Measurements from ENCODE around the gene KPNA6. TPM values are rescaled to one million over a fixed set of nuclear protein-coding genes. Genes with fewer than 3 reads are reported as not detected.

KPNA6 gene
- total RNA-seq, 1 experiment from 2014 or later, result 114 TPM

DNA sequence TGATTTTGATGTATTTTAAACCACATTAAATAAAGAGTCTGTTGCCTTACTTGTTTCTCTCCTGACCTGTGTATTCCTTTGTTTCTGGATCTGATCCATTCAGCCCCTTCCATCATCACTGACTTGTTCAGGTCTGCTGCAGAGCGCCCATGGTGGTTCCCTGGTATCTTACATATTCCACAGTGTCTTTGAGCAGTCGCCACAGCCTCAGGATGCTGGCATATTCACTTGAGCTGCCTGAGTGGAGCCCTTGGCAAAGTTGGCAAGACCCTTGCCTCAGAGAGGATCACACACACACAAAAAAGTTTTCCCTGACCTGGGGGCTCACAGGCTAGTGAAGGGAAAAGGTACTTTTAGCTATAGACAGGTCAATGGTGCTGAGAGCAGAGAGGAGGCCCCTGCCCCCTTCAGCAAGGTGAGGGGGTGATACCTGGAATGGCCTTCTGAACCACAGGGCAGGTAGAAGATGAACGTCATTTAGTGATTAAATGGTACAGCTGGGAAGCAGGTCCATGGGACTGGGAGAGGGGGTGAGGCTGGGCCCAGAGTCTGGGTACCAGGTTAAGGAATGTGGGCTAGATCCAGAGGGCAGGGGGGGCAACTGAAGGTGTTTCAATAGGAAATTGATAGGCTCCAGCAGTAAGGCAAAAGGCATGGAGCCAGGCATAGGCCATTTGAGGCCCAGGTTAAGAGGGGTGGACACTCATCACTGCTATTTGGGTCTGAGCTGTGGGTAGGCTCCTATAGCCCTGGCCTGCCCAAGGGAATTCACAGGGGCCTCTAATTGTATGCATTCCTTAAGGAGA is 90.6 kb downstream of the KPNA6 start:
- Histone ChIP-seq H3K56ac (ENCODE audit: insufficient read length, low read depth, low read length) (no peak overlapping the region), H3K14ac (ENCODE audit: insufficient read depth, low read length) (no peak overlapping the region), H4K91ac (ENCODE audit: insufficient read length, low read depth, low read length) (no peak overlapping the region), H3T11ph (ENCODE audit: low read length) (no peak overlapping the region), H3K4me2 (ENCODE audit: insufficient read depth, insufficient read length, low read length) (no peak overlapping the region), H3K9me3 (ENCODE audit: control insufficient read depth, low read depth, low read length) (no peaks in the 10 kb centered on the region), H2AK5ac (ENCODE audit: insufficient read length, low read length) (no peak overlapping the region), H4K20me1 (ENCODE audit: control insufficient read depth, insufficient read depth, insufficient read length) (no peaks in the 10 kb centered on the region), H3K79me2 (ENCODE audit: insufficient read depth, low read length) (no peaks in the 10 kb centered on the region), H3K27me3 (ENCODE audit: insufficient read depth, low read length) (no peaks in the 10 kb centered on the region), H3K23me2 (ENCODE audit: insufficient read length, low read depth, low read length, poor library complexity, severe bottlenecking) (peaks cover 3% of the 10 kb centered on the region), H3K79me1 (ENCODE audit: insufficient read depth, low read depth, low read length, poor library complexity, severe bottlenecking) (no peaks in the 10 kb centered on the region), H3K4ac (ENCODE audit: low read depth, low read length) (no peak overlapping the region), H3K18ac (ENCODE audit: insufficient read length, low read depth, low read length) (no peak overlapping the region), H2BK20ac (ENCODE audit: low read depth, low read length, poor library complexity, severe bottlenecking) (no peak overlapping the region), H2BK15ac (ENCODE audit: low read depth, low read length) (no peak overlapping the region), H3K9ac (ENCODE audit: extremely low read depth, insufficient read length, low read length) (no peak overlapping the region), H4K8ac (replicated peaks; ENCODE audit: insufficient read length, low read depth, low read length) (no peak overlapping the region), H3K23ac (ENCODE audit: insufficient read length, low read depth, low read length) (no peak overlapping the region), H2BK5ac (ENCODE audit: insufficient read length, low read length) (no peak overlapping the region), H2BK12ac (ENCODE audit: insufficient read length, low read depth, low read length) (no peak overlapping the region), H4K5ac (ENCODE audit: insufficient read length, low read depth, low read length) (no peak overlapping the region), H2BK120ac (ENCODE audit: low read depth, low read length, poor library complexity, severe bottlenecking) (no peak overlapping the region), H3K27ac (ENCODE audit: insufficient read length, low read depth, low read length) (no peak overlapping the region), H2AFZ (ENCODE audit: low read length) (no peak overlapping the region), H3K4me1 (ENCODE audit: insufficient read depth, low read length) (no peaks in the 10 kb centered on the region; the same call in 1 of the 2 replicates)
- DNase-seq, result no peak
- Mint-ChIP-seq H3K4me1 (peaks cover 36 to 37% of the 10 kb centered on the region in 2 experiments), H3K36me3 (ENCODE audit: insufficient read depth in 1 of 3, low read depth in 3 of 3) (peaks cover 25 to 50% (median 45%) of the 10 kb centered on the region in 3 experiments; a peak in 6 of 7 replicates), H3K27ac (peak overlapping the region; percentile 20 to 88 (median 47); a peak in 4 of 7 replicates), H3K9me3 (no peaks in the 10 kb centered on the region), H3K27me3 (ENCODE audit: low read depth) (no peaks in the 10 kb centered on the region; the same call in none of the 2 replicates), H3K4me3 (no peak overlapping the region; a peak in 1 of 5 replicates)
- WGBS (ENCODE audit: extremely low coverage, insufficient read length, low lambda C conversion rate), result no CpG with 5 or more reads among the region's 3 CpGs
- TF ChIP-seq CTCF (conservative IDR thresholded peaks at IDR 0.05), result no peak

All from H9 (cell line).